Endodermal cell (in vitro differentiated cells): ENCODE measurements around the gene DHODH. TPM values are rescaled to one million over a fixed set of nuclear protein-coding genes. Genes with fewer than 3 reads are reported as not detected.

Experiments
- DNase-seq: peaks from one replicate; pipeline ENCODE4 v3.0.0-alpha.2; 2017
- H3K27ac ChIP-seq: 2 replicates; pipeline ENCODE4 v1.5.1; 2013; ENCODE audit warnings: mild to moderate bottlenecking, low read depth, low read length, moderate library complexity
- H3K27me3 ChIP-seq: 2 replicates; pipeline ENCODE4 v1.6.1; 2013; ENCODE audit warnings: mild to moderate bottlenecking, low read length, moderate library complexity; ENCODE audit not compliant: insufficient read depth, control insufficient read depth, poor library complexity, severe bottlenecking
- H3K36me3 ChIP-seq: 2 replicates; pipeline ENCODE4 v1.7.0; 2013; ENCODE audit warnings: mild to moderate bottlenecking, low read length, moderate library complexity; ENCODE audit not compliant: control insufficient read depth, insufficient read depth
- H3K4me1 ChIP-seq: one replicate; pipeline ENCODE4 v1.7.0; 2013; ENCODE audit warnings: low read length; ENCODE audit not compliant: control insufficient read depth, insufficient read depth
- H3K4me3 ChIP-seq: 2 replicates; pipeline ENCODE4 v1.5.1; 2013; ENCODE audit warnings: mild to moderate bottlenecking, low read length, moderate library complexity
- H3K9ac ChIP-seq: 2 replicates; pipeline ENCODE4 v1.6.1; 2013; ENCODE audit warnings: mild to moderate bottlenecking, low read length, moderate library complexity; ENCODE audit not compliant: poor library complexity, severe bottlenecking; ENCODE audit errors: extremely low read depth
- H3K9me3 ChIP-seq: 2 replicates; pipeline ENCODE4 v1.6.1; 2013; ENCODE audit warnings: mild to moderate bottlenecking, low read length, moderate library complexity; ENCODE audit not compliant: control insufficient read depth
- H3K27ac Mint-ChIP-seq: 2 replicates; pipeline ENCODE4 v1.8.0; 2020; ENCODE audit warnings: mixed read lengths
- H3K27me3 Mint-ChIP-seq: 2 replicates; pipeline ENCODE4 v1.8.0; 2021; ENCODE audit warnings: mild to moderate bottlenecking, mixed read lengths; ENCODE audit not compliant: insufficient read depth
- H3K36me3 Mint-ChIP-seq: 2 replicates; pipeline ENCODE4 v1.8.0; 2020; ENCODE audit warnings: low read depth, mixed read lengths
- H3K4me1 Mint-ChIP-seq: 2 replicates; pipeline ENCODE4 v1.8.0; 2020; ENCODE audit warnings: mixed read lengths
- H3K4me3 Mint-ChIP-seq: 2 replicates; pipeline ENCODE4 v1.8.0; 2020; ENCODE audit warnings: mild to moderate bottlenecking, moderate library complexity, mixed read lengths
- H3K9me3 Mint-ChIP-seq: 2 replicates; pipeline ENCODE4 v1.8.0; 2020; ENCODE audit warnings: mild to moderate bottlenecking, mixed read lengths
- WGBS, 2 experiments: methylation state at CpG; one replicate each; pipeline versions ENCODE4 v1.1.5 to v1.1.7; 2013; ENCODE audit warnings: missing lambda C conversion rate in 2 of 2, mixed read lengths in 1 of 2; ENCODE audit not compliant: insufficient coverage in 1 of 2, insufficient read length in 1 of 2; 5-methylcytosine and 5-hydroxymethylcytosine counted together
- total RNA-seq, 2 donors: library from RNA; stranded (reverse); fragmentation: NEBNext Ultra II Directional in 1 of 2; extraction: Animal tissue kit (Norgen Biotek cat#: 25700) in 1 of 2; gene quantifications; 2 replicates in 1 of 2; 3 replicates in 1 of 2; pipeline ENCODE4 v1.2.1, GENCODE V29; 2021
- TF ChIP-seq, protein P1 (sequence below): fragments of 200-600 bp; sonication (generic); conservative IDR thresholded peaks from 2 replicates; pipeline ENCODE4 v1.5.0; 2021; ENCODE audit warnings: antibody characterized with exemption, mild to moderate bottlenecking

Gene DHODH
- total RNA-seq, 2 donors from 2014 or later, result 15.5 to 17.4 TPM

GRCh38 chr16:71963125-71963875 lies 45.2 kb upstream of the DHODH start:
- Histone ChIP-seq H3K27ac (no peak overlapping the region), H3K4me3 (no peak overlapping the region), H3K36me3 (no peaks in the 10 kb centered on the region), H3K27me3 (no peaks in the 10 kb centered on the region), H3K9me3 (no peaks in the 10 kb centered on the region), H3K9ac (no peak overlapping the region), H3K4me1 (no peaks in the 10 kb centered on the region)
- no peak for DNase-seq
- no peaks in the 10 kb centered on the region for H3K27me3 Mint-ChIP-seq
- TF ChIP-seq, protein P1, sequence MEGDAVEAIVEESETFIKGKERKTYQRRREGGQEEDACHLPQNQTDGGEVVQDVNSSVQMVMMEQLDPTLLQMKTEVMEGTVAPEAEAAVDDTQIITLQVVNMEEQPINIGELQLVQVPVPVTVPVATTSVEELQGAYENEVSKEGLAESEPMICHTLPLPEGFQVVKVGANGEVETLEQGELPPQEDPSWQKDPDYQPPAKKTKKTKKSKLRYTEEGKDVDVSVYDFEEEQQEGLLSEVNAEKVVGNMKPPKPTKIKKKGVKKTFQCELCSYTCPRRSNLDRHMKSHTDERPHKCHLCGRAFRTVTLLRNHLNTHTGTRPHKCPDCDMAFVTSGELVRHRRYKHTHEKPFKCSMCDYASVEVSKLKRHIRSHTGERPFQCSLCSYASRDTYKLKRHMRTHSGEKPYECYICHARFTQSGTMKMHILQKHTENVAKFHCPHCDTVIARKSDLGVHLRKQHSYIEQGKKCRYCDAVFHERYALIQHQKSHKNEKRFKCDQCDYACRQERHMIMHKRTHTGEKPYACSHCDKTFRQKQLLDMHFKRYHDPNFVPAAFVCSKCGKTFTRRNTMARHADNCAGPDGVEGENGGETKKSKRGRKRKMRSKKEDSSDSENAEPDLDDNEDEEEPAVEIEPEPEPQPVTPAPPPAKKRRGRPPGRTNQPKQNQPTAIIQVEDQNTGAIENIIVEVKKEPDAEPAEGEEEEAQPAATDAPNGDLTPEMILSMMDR, result no peak
- H3K9me3 Mint-ChIP-seq, result no peaks in the 10 kb centered on the region
- H3K36me3 Mint-ChIP-seq, result no peaks in the 10 kb centered on the region
- H3K4me3 Mint-ChIP-seq, result no peak overlapping the region
- no peak overlapping the region for H3K27ac Mint-ChIP-seq
- 88 to 97% methylated on average over 6 to 7 of the region's 9 CpGs for WGBS, 2 experiments
- H3K4me1 Mint-ChIP-seq, result peaks cover 19% of the 10 kb centered on the region

- no peak for DNase-seq
- H3K9ac ChIP-seq, result no peak overlapping the region
- no peaks in the 10 kb centered on the region for H3K9me3 Mint-ChIP-seq
- no peaks in the 10 kb centered on the region for H3K4me1 ChIP-seq
- TF ChIP-seq, protein P1, result no peak
- no peak overlapping the region for H3K27ac Mint-ChIP-seq
- H3K4me1 Mint-ChIP-seq, result peaks cover 19% of the 10 kb centered on the region
- H3K9me3 ChIP-seq, result no peaks in the 10 kb centered on the region
- no peak overlapping the region for H3K4me3 Mint-ChIP-seq
- no peaks in the 10 kb centered on the region for H3K36me3 ChIP-seq
- no peaks in the 10 kb centered on the region for H3K36me3 Mint-ChIP-seq
- H3K27me3 ChIP-seq, result no peaks in the 10 kb centered on the region
- H3K27me3 Mint-ChIP-seq, result no peaks in the 10 kb centered on the region
- WGBS, 2 experiments, result 96% methylated on average over 4 of the region's 4 CpGs; no CpG with 5 or more reads in 1 of the 2 experiments
- no peak overlapping the region for H3K4me3 ChIP-seq
- no peak overlapping the region for H3K27ac ChIP-seq
Observed at GRCh38 chr16:71965223-71965622, 43.3 kb upstream of the DHODH start.

DNA sequence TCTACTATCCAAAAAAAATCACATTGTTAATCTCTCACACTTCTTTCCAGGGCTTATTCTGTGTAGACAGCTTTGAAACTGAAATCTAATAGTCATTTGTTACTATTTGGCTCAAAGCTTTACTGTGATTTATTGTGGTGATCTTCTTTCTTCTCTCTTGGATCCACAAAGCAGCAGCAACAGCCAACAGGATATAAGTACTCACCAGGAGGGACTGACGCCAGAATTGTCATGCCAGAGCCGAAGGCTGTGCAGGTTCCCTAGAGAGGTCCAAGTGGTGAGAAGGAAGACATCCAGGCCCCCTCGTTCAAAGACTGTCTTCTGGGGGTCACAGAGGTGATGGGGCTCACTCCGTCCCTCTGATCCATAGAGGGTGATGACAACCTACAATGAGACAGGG lies 41.6 kb upstream of the DHODH start:
- no peaks in the 10 kb centered on the region for H3K36me3 Mint-ChIP-seq
- Histone ChIP-seq H3K4me1 (no peaks in the 10 kb centered on the region), H3K9ac (no peak overlapping the region), H3K27ac (no peak overlapping the region), H3K9me3 (no peaks in the 10 kb centered on the region), H3K27me3 (no peaks in the 10 kb centered on the region), H3K4me3 (no peak overlapping the region), H3K36me3 (no peaks in the 10 kb centered on the region)
- no peaks in the 10 kb centered on the region for H3K27me3 Mint-ChIP-seq
- TF ChIP-seq, protein P1, result no peak
- no peak for DNase-seq
- no peaks in the 10 kb centered on the region for H3K9me3 Mint-ChIP-seq
- peaks cover 19% of the 10 kb centered on the region for H3K4me1 Mint-ChIP-seq
- 70 to 74% methylated on average over 3 to 4 of the region's 4 CpGs for WGBS, 2 experiments
- H3K27ac Mint-ChIP-seq, result no peak overlapping the region
- no peak overlapping the region for H3K4me3 Mint-ChIP-seq
